H1 (cell line): Measurements from ENCODE around the gene CFAP92. TPM values are rescaled to one million over a fixed set of nuclear protein-coding genes. Genes with fewer than 3 reads are reported as not detected.

ENCODE experiments used
- BCL11A ChIP-seq, 2 experiments: IDR thresholded peaks; one replicate each; pipeline ENCODE4 v1.6.1; 2011; ENCODE audit warnings: low read depth in 2 of 2, low read length in 2 of 2, mild to moderate bottlenecking in 2 of 2
- CBX5 ChIP-seq: fragments of 300-800, 300-1000 bp; sonication (generic); IDR thresholded peaks from 2 replicates; pipeline ENCODE4 v1.7.1; 2016; ENCODE audit warnings: antibody characterized with exemption, low read length, low read depth
- CEBPB ChIP-seq: IDR thresholded peaks from 2 replicates; pipeline ENCODE4 v1.6.1; 2012; ENCODE audit warnings: low read depth, low read length
- CHD7 ChIP-seq: fragments of 300-600 bp; sonication (generic); IDR thresholded peaks from 2 replicates; pipeline ENCODE4 v1.7.1; 2012; ENCODE audit warnings: low read length, moderate library complexity, mild to moderate bottlenecking, inconsistent platforms; ENCODE audit not compliant: insufficient replicate concordance
- EGR1 ChIP-seq: IDR thresholded peaks from 2 replicates; pipeline ENCODE4 v1.6.1; 2011; ENCODE audit warnings: low read depth, low read length, borderline replicate concordance
- GABPA ChIP-seq: IDR thresholded peaks from 2 replicates; pipeline ENCODE4 v1.6.1; 2011; ENCODE audit warnings: mild to moderate bottlenecking, low read length, moderate library complexity, borderline replicate concordance; ENCODE audit not compliant: insufficient read depth
- HDAC6 ChIP-seq: IDR thresholded peaks from one replicate; pipeline ENCODE4 v1.7.1; 2012; ENCODE audit warnings: low read depth, mild to moderate bottlenecking, inconsistent platforms, low read length, moderate library complexity
- RAD21 ChIP-seq, 2 experiments: IDR thresholded peaks in 1 of 2; conservative IDR thresholded peaks in 1 of 2; 2 replicates each; pipeline ENCODE4 v1.6.1; 2011; ENCODE audit warnings: low read depth in 2 of 2, low read length in 2 of 2, improper control_type of control experiment in 1 of 2, inconsistent platforms in 1 of 2, mild to moderate bottlenecking in 1 of 2, moderate library complexity in 1 of 2
- RBBP5 ChIP-seq: IDR thresholded peaks from 2 replicates; pipeline ENCODE4 v1.7.1; 2012; ENCODE audit warnings: low read depth, mild to moderate bottlenecking, inconsistent platforms, low read length, moderate library complexity, borderline replicate concordance
- SIX5 ChIP-seq: IDR thresholded peaks from 2 replicates; pipeline ENCODE4 v1.6.1; 2011; ENCODE audit warnings: mild to moderate bottlenecking, low read depth, low read length
- polyA plus RNA-seq, 7 experiments: library from polyadenylated mRNA; depleted of rRNA in 3 of 7; stranded (reverse) in 5 of 7; unstranded in 2 of 7; fragments of >200 nt in 5 of 7; fragments of 200-250 nt in 2 of 7; gene quantifications; 1 replicate in 5 of 7; 2 replicates in 1 of 7; 4 replicates in 1 of 7; pipeline versions ENCODE4 v1.2.1 to v1.2.3, GENCODE V29; 2011 to 2013; ENCODE audit warnings: missing spikeins in 2 of 7, mixed read lengths in 2 of 7
- total RNA-seq: library from RNA; stranded (reverse); fragmentation: NEBNext Ultra II Directional; extraction: Animal tissue kit (Norgen Biotek cat#: 25700); gene quantifications from 2 replicates; pipeline ENCODE4 v1.2.1, GENCODE V29; 2021

CFAP92 gene
- total and polyA plus RNA-seq, 2 of the 8 experiments (the other 6 are each of a cell fraction or from before 2014, with no cell fraction given) = 0.77 to 2.0 TPM

- TF ChIP-seq CHD7 (no peak), CBX5 (no peak), EGR1 (no peak), SIX5 (no peak), HDAC6 (no peak), RBBP5 (no peak), GABPA (no peak), RAD21 (IDR thresholded peaks at IDR 0.05 in 1 of 2, conservative IDR thresholded peaks at IDR 0.05 in 1 of 2; ENCODE audit: low read depth in 2 of 2, low read length in 2 of 2) (no peak), CEBPB (no peak), BCL11A (IDR thresholded peaks at IDR 0.05; ENCODE audit: low read depth in 2 of 2, low read length in 2 of 2) (no peak)
Observed at GRCh38 chr3:128946411-128946810, 47.5 kb downstream of the CFAP92 start (continued).
